MG63 (cell line): ENCODE results near the gene PLCXD1. TPM values are rescaled to one million over a fixed set of nuclear protein-coding genes. Genes with fewer than 3 reads are reported as not detected.
A peak's percentile ranks its signal among the peaks of the same experiment; 100 is the strongest.
"Not testable (repeated sequence)": the region's sequence is repeated elsewhere in the genome, so short reads cannot be mapped to it uniquely, and the experiment has no call there.

ENCODE experiments used
- DNase-seq: peaks from one replicate; pipeline ENCODE4 v3.0.0-alpha.2; 2020
- H3K27me3 ChIP-seq: fragments of 250-450 bp; sonication (Bioruptor Pico); 2 replicates; pipeline ENCODE4 v1.5.1; 2020; ENCODE audit warnings: mild to moderate bottlenecking, moderate library complexity
- H3K36me3 ChIP-seq: fragments of 250-450 bp; sonication (Bioruptor Pico); 2 replicates; pipeline ENCODE4 v1.5.1; 2020; ENCODE audit warnings: mild to moderate bottlenecking, moderate library complexity
- H3K4me3 ChIP-seq: fragments of 250-450 bp; sonication (Bioruptor Pico); 2 replicates; pipeline ENCODE4 v1.5.1; 2020; ENCODE audit warnings: mild to moderate bottlenecking, moderate library complexity
- H3K9me3 ChIP-seq: fragments of 250-450 bp; sonication (Bioruptor Pico); 2 replicates; pipeline ENCODE4 v1.5.1; 2020; ENCODE audit warnings: mild to moderate bottlenecking, moderate library complexity
- total RNA-seq: library from RNA; depleted of rRNA; stranded (reverse); fragments of >200 nt; shearing (Covaris generic); gene quantifications from 2 replicates; pipeline ENCODE4 v1.2.3, GENCODE V29; 2014; ENCODE audit warnings: low replicate concordance

Gene PLCXD1
- total RNA-seq, 1 experiment from 2014 or later, result 8.4 TPM

- DNase-seq, result no peak
- H3K9me3 ChIP-seq, result no peaks in the 10 kb centered on the region
- no peak overlapping the region for H3K4me3 ChIP-seq
- H3K27me3 ChIP-seq, result no peaks in the 10 kb centered on the region
- H3K36me3 ChIP-seq, result no peaks in the 10 kb centered on the region
Observed at GRCh38 chrX:259692-260355, 21.4 kb upstream of the PLCXD1 start.

DNA sequence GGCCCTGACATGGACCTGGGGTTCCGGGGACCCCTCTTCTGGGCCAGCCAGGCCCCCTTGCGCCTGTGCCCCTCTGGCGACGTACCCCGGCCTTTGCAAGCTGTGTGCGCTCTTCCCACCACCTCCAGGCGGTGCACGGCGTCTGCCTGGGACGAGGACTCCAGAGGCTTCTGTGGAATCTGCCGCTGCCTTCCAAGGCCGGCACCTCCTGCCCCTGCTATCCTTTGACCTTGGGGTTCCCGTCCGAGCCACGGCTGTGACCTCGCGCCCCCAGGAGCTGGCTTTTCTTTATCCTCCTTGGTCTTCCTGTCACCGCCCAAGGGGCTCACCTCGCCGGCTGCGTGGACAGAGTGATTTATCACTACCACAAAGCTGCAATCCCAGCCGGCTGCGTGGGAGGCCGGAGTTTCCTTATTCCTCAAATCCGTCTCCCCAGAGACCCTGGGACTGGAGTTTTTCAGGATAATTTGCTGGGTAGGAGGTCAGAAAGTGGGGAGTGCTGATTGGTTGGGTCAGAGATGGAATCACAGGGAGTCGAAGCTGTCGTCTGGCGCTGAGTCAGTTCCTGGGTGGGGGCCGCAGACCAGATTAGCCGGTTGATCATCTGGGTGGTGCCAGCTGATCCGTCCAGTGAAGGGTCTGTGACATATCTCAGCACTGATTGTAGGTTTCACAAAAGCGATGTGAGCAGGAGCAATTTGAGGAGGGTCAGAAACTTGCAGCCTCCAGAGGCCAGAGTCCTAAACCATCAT is 19.8 kb upstream of the PLCXD1 start:
- H3K4me3 ChIP-seq, result no peak overlapping the region
- H3K9me3 ChIP-seq, result no peaks in the 10 kb centered on the region
- H3K27me3 ChIP-seq, result no peaks in the 10 kb centered on the region
- DNase-seq, result no peak
- H3K36me3 ChIP-seq, result no peaks in the 10 kb centered on the region

- Histone ChIP-seq H3K27me3 (no peaks in the 10 kb centered on the region), H3K36me3 (no peaks in the 10 kb centered on the region)
Observed at GRCh38 chrX:261919-262352, 19.2 kb upstream of the PLCXD1 start.

DNA sequence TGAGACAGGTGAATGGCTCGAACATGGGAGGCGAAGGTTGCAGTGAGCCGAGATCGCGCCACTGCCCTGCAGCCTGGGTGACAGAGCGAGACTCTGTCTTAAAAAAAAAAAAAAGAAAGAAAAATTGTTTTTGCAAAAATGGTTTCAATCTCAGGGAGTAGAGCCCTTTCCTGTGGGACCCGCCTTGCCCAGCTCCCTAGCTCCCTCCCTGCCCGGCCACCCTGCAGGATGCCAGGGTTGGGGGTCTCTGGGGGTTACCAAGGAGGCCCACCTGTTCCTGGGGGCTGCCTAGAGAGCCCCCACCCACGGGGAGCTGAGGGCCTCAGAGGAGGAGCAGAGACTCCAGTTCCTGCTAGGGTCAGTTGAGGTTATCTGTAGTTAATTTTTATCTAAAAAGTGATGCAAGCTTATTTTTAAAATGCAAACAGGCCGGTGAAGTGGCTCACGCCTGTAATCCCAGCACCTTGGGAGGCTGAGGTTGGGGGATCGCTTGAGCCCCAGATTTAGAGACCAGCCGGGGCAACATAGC is 18.7 kb upstream of the PLCXD1 start:
- DNase-seq, result no peak
- H3K9me3 ChIP-seq, result no peaks in the 10 kb centered on the region
- no peaks in the 10 kb centered on the region for H3K27me3 ChIP-seq
- no peak overlapping the region for H3K4me3 ChIP-seq
- no peaks in the 10 kb centered on the region for H3K36me3 ChIP-seq

More at GRCh38 chrX:261919-262352, 19.2 kb upstream of the PLCXD1 start:
- DNase-seq, result no peak
- no peak overlapping the region for H3K4me3 ChIP-seq
- no peaks in the 10 kb centered on the region for H3K9me3 ChIP-seq

DNA sequence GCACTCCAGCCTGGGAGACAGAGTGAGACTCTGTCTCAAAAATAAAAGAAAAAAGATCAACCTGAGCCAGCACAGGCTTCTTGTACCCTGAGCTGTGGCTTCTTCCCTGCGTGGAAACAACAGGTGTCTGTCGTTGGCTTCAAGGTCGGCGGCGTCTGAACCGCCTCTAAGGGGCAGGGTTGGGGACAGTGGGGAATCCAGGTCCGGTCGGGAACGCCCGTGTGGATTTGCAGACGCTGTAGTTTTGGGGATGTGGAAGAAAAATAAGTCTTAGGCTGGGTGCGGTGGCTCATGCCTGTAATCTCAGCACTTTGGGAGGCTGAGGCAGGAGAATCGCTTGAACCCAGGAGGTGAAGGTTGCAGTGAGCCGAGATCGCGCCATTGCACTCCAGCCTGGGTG is 17.2 kb upstream of the PLCXD1 start:
- not testable (repeated sequence) for H3K27me3 ChIP-seq, H3K4me3 ChIP-seq, DNase-seq, H3K9me3 ChIP-seq, H3K36me3 ChIP-seq

DNA sequence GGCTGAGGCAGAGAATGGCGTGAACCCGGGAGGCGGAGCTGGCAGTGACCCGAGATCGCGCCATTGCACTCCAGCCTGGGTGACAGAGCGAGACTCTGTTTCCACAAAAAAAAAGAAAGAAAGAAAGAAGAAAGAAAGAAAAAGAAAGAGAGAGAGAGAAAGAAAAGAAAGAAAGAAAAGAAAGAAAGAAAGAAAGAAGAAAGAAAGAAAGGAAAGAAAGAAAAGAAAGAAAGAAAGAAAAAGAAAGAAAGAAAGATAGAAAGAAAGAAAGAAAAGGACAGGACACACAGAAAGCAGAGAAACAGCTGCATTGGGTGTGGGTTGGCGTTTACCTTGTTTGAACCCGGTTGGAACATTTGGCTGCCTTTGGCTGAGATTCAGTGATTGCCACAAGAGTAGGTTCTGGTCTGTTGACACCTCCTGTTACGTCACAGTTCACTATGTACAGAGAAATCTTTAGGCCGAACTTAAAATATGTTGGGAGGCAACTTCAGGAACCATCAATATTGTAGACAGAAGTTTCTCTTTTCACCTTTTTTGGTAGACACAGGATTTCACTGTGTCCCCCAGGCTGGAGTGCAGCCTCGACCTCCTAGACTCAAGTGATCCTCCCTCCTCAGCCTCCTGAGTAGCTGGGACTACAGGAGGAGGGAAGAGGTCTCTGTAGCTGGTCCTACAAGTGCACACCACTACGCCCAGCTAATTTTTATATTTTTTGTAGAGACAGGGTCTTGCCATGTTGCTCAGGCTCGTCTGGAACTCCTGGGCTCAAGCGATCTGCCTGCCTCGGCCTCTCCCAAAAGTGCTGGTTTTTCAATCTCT is 16.3 kb upstream of the PLCXD1 start:
- H3K9me3 ChIP-seq, result no peaks in the 10 kb centered on the region
- no peaks in the 10 kb centered on the region for H3K27me3 ChIP-seq
- no peak overlapping the region for H3K4me3 ChIP-seq
- no peaks in the 10 kb centered on the region for H3K36me3 ChIP-seq
- no peak for DNase-seq

DNA sequence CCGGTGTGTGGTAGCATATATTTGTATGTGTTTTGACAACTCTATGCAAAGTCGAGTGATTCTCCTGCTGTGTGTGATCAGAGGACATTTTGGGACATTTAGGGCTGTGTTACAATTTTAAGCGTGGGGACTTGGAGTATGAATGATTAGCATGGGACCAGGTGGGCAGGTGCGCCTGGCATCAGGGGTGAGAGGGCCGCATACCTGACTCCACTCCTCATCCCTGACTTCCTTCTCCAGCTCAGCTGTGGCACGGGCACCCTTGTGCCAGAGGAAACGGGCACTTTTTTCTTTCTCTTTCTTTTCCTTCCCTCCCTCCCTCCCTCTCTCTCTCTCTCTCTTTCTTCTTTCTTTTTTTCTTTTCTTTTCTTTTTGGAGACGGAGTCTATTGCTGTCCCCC is 15.7 kb upstream of the PLCXD1 start:
- Histone ChIP-seq H3K36me3 (no peaks in the 10 kb centered on the region), H3K27me3 (no peaks in the 10 kb centered on the region)
- DNase-seq, result no peak

DNA sequence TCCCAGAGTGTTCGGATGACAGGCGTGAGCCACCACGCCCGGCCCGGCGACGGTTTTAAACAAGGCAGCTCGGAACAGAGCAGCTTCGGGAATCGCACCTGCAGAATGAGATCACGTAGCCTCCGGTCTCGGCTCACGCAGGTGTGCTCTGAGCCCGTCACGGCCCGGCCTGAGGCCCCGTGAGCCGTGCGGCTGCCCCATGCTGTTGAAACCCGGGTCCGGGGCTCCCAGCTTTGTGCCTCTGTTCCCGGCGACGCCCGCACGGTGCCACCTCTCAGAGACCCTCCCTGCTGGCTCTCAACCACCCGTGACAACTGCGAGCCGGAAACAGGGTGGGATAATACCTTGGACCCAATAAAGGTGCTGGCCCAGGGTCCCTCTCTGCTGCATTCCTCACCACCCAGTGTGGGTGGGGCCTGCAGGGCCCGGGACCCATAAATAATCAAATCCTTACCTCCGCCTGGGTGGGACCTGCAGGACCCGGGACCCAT is 13.4 kb upstream of the PLCXD1 start:
- no peak for DNase-seq
- Histone ChIP-seq H3K4me3 (no peak overlapping the region), H3K9me3 (no peaks in the 10 kb centered on the region)

More for the DNA sequence above, 15.7 kb upstream of the PLCXD1 start:
- no peak overlapping the region for H3K4me3 ChIP-seq
- H3K9me3 ChIP-seq, result no peaks in the 10 kb centered on the region

DNA sequence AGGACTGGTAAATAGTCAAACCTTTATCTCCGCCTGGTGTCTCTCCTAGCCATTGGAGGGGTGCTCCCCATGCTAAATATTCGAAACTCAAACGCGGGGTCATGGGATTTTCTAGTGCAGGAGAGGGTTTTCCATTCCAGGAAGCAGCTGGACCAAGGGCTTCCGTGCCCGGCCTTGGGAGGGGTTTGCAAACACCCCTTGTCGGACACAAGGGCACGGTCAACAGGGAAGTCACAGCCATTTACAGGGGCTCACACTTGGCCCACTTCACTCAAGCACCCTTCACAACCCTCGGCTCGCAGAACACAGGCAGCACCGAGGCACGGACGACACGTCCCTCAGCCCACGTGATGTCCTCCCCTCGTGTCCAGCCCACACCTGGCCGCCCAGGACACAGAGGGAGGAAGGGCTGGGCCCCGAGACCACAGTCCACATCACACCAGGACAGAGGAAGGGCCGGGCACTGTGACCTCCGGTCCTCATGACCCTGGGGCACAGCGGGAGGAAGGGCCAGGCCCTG is 10.3 kb upstream of the PLCXD1 start:
- H3K4me3 ChIP-seq, result no peak overlapping the region
- H3K36me3 ChIP-seq, result no peaks in the 10 kb centered on the region
- no peak for DNase-seq
- no peaks in the 10 kb centered on the region for H3K27me3 ChIP-seq
- H3K9me3 ChIP-seq, result no peaks in the 10 kb centered on the region

More for the DNA sequence above, 13.4 kb upstream of the PLCXD1 start:
- H3K27me3 ChIP-seq, result no peaks in the 10 kb centered on the region
- H3K36me3 ChIP-seq, result no peaks in the 10 kb centered on the region

DNA sequence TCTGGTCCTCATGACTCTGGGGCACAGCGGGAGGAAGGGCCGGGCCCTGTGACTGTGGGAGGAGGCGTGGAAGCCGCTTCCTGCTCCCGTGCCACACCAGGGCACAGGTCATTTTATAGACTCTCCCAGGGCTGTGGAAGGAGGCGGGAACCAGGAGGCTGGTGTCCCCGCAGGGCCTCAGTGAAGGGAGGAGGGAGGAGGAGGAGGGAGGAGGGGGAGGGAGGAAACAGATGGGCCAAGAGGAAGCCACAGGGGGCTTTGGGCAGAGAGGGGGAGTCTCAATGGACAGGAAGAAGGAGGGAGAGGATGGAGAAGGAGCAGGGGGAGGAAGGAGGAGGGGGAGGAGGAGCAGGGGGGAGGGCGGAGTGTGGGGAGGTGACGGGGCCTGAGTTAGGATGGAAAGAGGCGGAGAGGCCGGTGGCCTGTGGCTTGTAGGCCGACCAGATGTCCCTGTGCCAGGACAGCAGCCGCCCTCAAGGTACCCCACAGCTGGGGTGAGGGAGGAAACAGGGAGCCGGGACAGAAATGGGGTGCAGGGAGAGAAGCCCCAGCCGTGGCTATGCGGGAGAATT is 6.2 kb upstream of the PLCXD1 start:
- Histone ChIP-seq H3K9me3 (no peaks in the 10 kb centered on the region), H3K36me3 (no peaks in the 10 kb centered on the region), H3K27me3 (no peaks in the 10 kb centered on the region), H3K4me3 (no peak overlapping the region)
- no peak for DNase-seq

DNA sequence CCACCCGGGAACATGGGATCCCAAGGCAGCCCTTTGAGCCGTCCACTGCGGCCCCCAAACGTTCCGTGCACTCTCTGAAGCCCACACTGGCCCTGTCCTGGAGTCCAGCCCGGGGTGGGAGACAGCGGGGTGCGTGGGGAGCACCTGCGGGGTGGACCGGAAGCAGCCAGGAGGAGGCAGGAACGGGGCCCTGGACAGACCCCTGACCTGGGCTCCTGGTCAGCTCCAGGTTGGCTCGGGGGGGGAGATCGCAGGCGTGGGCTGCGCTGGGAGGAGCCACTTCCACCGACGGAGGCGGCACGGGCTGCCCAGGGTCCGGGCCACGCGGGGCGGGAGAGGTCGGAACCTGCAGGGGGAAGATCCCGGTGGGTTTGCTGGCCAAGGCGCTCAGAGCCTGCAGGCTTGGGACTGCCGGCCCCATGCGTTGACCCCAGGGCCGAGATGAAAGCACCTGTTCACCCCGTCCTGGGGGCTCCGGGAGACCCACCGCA is 5.7 kb upstream of the PLCXD1 start:
- no peak overlapping the region for H3K4me3 ChIP-seq
- DNase-seq, result no peak
- H3K9me3 ChIP-seq, result no peaks in the 10 kb centered on the region
- H3K36me3 ChIP-seq, result no peaks in the 10 kb centered on the region
- no peaks in the 10 kb centered on the region for H3K27me3 ChIP-seq

DNA sequence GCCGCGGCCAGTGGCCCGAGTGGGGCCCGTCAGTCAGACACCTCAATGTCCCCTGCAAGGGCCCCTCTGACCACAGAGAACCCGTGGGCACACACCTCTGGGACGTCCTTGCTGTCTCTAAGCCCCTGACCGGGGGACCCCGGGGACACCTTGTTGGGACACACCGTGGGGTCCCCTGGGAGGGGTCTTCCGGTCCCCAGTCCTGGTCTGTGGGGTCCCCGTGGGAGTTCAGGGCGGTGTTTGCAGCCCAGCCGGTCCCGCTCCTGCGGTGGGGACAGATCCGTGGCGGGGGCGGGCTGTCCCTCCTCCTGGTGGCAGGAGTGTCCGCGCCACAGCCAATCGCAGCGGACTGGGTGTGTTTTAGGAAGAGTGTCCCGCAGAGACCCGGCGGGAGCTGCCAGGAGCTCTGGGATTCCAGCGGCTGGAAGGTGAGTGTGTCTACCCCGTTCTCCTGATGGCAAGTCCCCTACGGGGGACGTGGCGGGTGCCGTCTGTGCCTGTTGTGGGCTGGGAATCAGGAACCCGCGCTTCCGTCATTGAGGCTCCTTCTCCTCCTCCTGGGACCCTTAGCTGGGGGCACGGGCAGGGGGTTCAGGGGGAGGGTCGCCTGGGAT is 5.1 kb upstream of the PLCXD1 start:
- Histone ChIP-seq H3K4me3 (no peak overlapping the region), H3K36me3 (no peaks in the 10 kb centered on the region), H3K9me3 (no peaks in the 10 kb centered on the region), H3K27me3 (no peaks in the 10 kb centered on the region)
- DNase-seq, result peak; percentile 12

DNA sequence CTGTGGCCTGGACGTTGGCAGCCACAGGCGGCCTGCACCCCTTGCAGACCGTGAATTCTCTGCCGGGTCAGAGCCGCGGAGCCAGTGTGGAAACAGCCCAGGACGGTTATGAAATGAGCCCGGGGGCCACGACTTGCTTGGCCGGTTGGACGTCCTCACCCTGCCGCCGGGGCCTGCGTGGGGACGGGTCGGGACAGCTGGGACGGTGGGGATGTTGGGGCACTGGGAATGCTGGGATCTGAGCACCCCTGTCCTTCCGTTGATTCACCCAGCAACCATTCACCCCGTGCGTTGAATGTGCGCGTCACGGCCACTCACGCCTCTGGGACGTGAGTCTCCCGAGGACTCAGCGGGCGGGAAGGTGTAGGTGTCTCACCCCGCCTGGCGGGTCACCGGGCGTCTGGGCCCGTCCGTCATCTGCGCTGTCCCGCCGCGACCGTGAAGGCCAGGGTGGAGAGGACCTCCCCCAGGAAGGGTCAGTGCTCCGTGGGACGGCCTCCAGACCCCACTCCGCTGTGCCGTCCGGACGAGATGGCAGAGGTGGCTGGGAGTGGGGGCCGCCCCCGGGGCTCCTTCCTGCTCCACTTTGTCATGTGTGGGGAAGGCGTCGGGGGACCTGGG is 4.5 kb upstream of the PLCXD1 start:
- H3K9me3 ChIP-seq, result no peaks in the 10 kb centered on the region
- H3K36me3 ChIP-seq, result no peaks in the 10 kb centered on the region
- no peak overlapping the region for H3K4me3 ChIP-seq
- peak; percentile 8 for DNase-seq
- H3K27me3 ChIP-seq, result no peaks in the 10 kb centered on the region

- not testable (repeated sequence) for H3K4me3 ChIP-seq, H3K9me3 ChIP-seq, DNase-seq, H3K36me3 ChIP-seq, H3K27me3 ChIP-seq
Observed at GRCh38 chrX:279757-280604, 1.2 kb upstream of the PLCXD1 start.

GRCh38 chrX:280722-281121 is 459 bp upstream of the PLCXD1 start:
- not testable (repeated sequence) for DNase-seq, H3K27me3 ChIP-seq, H3K9me3 ChIP-seq, H3K4me3 ChIP-seq, H3K36me3 ChIP-seq
